BE2C (cell line): ENCODE measurements around the gene USP17L26. TPM values are rescaled to one million over a fixed set of nuclear protein-coding genes. Genes with fewer than 3 reads are reported as not detected.
"Not testable (repeated sequence)": the region's sequence is repeated elsewhere in the genome, so short reads cannot be mapped to it uniquely, and the experiment has no call there.

Experiments
- DNase-seq: peaks from one replicate; pipeline ENCODE4 v3.0.0-alpha.2; 2020
- H3K27me3 ChIP-seq: fragments of 250-450 bp; sonication (Bioruptor Pico); 2 replicates; pipeline ENCODE4 v1.5.1; 2020; ENCODE audit warnings: mild to moderate bottlenecking
- H3K36me3 ChIP-seq: fragments of 250-450 bp; sonication (Bioruptor Pico); 2 replicates; pipeline ENCODE4 v1.5.1; 2020; ENCODE audit warnings: mild to moderate bottlenecking
- H3K4me1 ChIP-seq: fragments of 250-450 bp; sonication (Bioruptor Pico); 2 replicates; pipeline ENCODE4 v1.5.1; 2020
- H3K4me3 ChIP-seq: 2 replicates; pipeline ENCODE4 v1.5.1; 2011; ENCODE audit warnings: low read depth, low read length
- H3K9me3 ChIP-seq: fragments of 250-450 bp; sonication (Bioruptor Pico); 2 replicates; pipeline ENCODE4 v1.5.1; 2020
- CTCF ChIP-seq: IDR thresholded peaks from 2 replicates; pipeline ENCODE4 v1.5.1; 2012; ENCODE audit warnings: mild to moderate bottlenecking, low read depth, low read length
- polyA plus RNA-seq: library from polyadenylated mRNA; unstranded; fragments of >200 nt; gene quantifications from one replicate; pipeline ENCODE4 v1.2.1, GENCODE V29; 2012; ENCODE audit warnings: low read depth, missing spikeins; ENCODE audit not compliant: insufficient read length, insufficient read depth

USP17L26 gene
- not detected for polyA plus RNA-seq

GRCh38 chr4:9334358-9334757 is at the start of gene USP17L26:
USP17L26 (plus strand) TSS chr4:9334658; CDS start chr4:9334658, 0 bp downstream.
- H3K4me1 ChIP-seq = not testable (repeated sequence)

GRCh38 chr4:9324191-9324590 is 10.3 kb upstream of the USP17L26 start:
- DNase-seq, H3K4me1 ChIP-seq, H3K36me3 ChIP-seq, H3K27me3 ChIP-seq, H3K4me3 ChIP-seq, H3K9me3 ChIP-seq: not testable (repeated sequence)

More at GRCh38 chr4:9334358-9334757, at the start of gene USP17L26:
- not testable (repeated sequence) for DNase-seq, H3K4me3 ChIP-seq, H3K9me3 ChIP-seq, H3K36me3 ChIP-seq, H3K27me3 ChIP-seq

- H3K27me3 ChIP-seq, H3K9me3 ChIP-seq, H3K4me3 ChIP-seq, H3K36me3 ChIP-seq, H3K4me1 ChIP-seq, DNase-seq: not testable (repeated sequence)
Measured at GRCh38 chr4:9324865-9325264, 9.6 kb upstream of the USP17L26 start, which contains the start of gene USP17L24. USP17L24 (plus strand) TSS chr4:9325165; CDS start chr4:9325165, 0 bp downstream.

- H3K36me3 ChIP-seq, DNase-seq, H3K27me3 ChIP-seq, H3K4me1 ChIP-seq, H3K4me3 ChIP-seq, H3K9me3 ChIP-seq: not testable (repeated sequence)
Measured at GRCh38 chr4:9329611-9330010, 4.8 kb upstream of the USP17L26 start, which contains the start of gene USP17L25. USP17L25 (plus strand) TSS chr4:9329911; CDS start chr4:9329911, 0 bp downstream.

GRCh38 chr4:9339103-9339502 is 4.6 kb downstream of the USP17L26 start, which contains the start of gene USP17L5:
USP17L5 (plus strand) TSS chr4:9339403; CDS start chr4:9339403, 0 bp downstream.
- DNase-seq, H3K9me3 ChIP-seq, H3K4me1 ChIP-seq, H3K36me3 ChIP-seq, H3K27me3 ChIP-seq, H3K4me3 ChIP-seq: not testable (repeated sequence)

GRCh38 chr4:9343848-9344247 is 9.4 kb downstream of the USP17L26 start, which contains the start of gene USP17L27:
USP17L27 (plus strand) TSS chr4:9344148; CDS start chr4:9344148, 0 bp downstream.
- DNase-seq, H3K9me3 ChIP-seq, H3K4me1 ChIP-seq, H3K36me3 ChIP-seq, H3K4me3 ChIP-seq, H3K27me3 ChIP-seq: not testable (repeated sequence)

GRCh38 chr4:9348593-9348992 is 14.1 kb downstream of the USP17L26 start, which contains the start of gene USP17L28:
USP17L28 (plus strand) TSS chr4:9348893; CDS start chr4:9348893, 0 bp downstream.
- H3K36me3 ChIP-seq, H3K9me3 ChIP-seq, H3K4me3 ChIP-seq, H3K27me3 ChIP-seq, H3K4me1 ChIP-seq, DNase-seq: not testable (repeated sequence)

GRCh38 chr4:9350866-9351265 is 16.4 kb downstream of the USP17L26 start:
- H3K27me3 ChIP-seq, H3K9me3 ChIP-seq, H3K4me3 ChIP-seq, H3K4me1 ChIP-seq, H3K36me3 ChIP-seq: not testable (repeated sequence)
- DNase-seq = peak; percentile 33

- H3K36me3 ChIP-seq, DNase-seq, H3K4me3 ChIP-seq: not testable (repeated sequence)
Measured at GRCh38 chr4:9353338-9353737, 18.9 kb downstream of the USP17L26 start, which contains the start of gene USP17L29. USP17L29 (plus strand) TSS chr4:9353638; CDS start chr4:9353638, 0 bp downstream.

GRCh38 chr4:9362829-9363228 is 28.4 kb downstream of the USP17L26 start, which contains the start of gene USP17L30:
USP17L30 (plus strand) TSS chr4:9363129; CDS start chr4:9363129, 0 bp downstream.
- H3K9me3 ChIP-seq, H3K36me3 ChIP-seq, H3K4me3 ChIP-seq, DNase-seq, H3K27me3 ChIP-seq, H3K4me1 ChIP-seq: not testable (repeated sequence)

More at GRCh38 chr4:9353338-9353737, 18.9 kb downstream of the USP17L26 start, which contains the start of gene USP17L29:
- H3K9me3 ChIP-seq, H3K27me3 ChIP-seq, H3K4me1 ChIP-seq: not testable (repeated sequence)

- H3K9me3 ChIP-seq, H3K4me3 ChIP-seq, H3K27me3 ChIP-seq, H3K36me3 ChIP-seq, H3K4me1 ChIP-seq, DNase-seq: not testable (repeated sequence)
Measured at GRCh38 chr4:9379881-9380280, 45.4 kb downstream of the USP17L26 start.

GRCh38 chr4:9381012-9381534 is 46.6 kb downstream of the USP17L26 start:
- H3K4me1 ChIP-seq, H3K27me3 ChIP-seq, H3K36me3 ChIP-seq, H3K9me3 ChIP-seq: not testable (repeated sequence)
- TF ChIP-seq CTCF = peak; percentile 27
- peak overlapping the region; percentile 48 for H3K4me3 ChIP-seq
- DNase-seq = peak; percentile 48
